ENCODE results near the gene PRPF8.

PRPF8 gene

DNA sequence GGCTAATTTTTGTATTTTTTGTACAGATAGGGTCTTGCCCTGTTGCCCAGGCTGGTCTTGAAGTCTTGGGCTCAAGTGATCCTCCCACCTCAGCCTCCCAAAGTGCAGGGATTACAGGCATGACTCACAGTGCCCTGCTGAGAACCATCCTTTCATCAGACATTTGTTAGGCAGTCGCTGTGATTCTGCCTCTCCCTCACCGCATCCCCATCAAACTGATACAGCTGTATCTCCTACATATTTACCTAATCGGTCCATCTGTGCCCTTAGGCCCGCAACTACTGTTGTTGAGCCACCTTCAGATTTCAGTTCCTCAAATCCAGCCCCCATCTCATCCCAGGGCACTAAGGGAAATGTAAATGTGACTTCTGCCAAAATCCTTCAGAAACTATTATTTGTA, 54.0 kb downstream of the PRPF8 start:
- H3K36me3 ChIP-seq (ENCODE audit: insufficient read depth, insufficient read length, low read length): no peaks in the 10 kb centered on the region
- H3K27me3 ChIP-seq (ENCODE audit: insufficient read depth, insufficient read length): peaks cover 5% of the 10 kb centered on the region
- DNase-seq (ENCODE audit: low read depth, low spot score): no peak
- no peaks in the 10 kb centered on the region for H3K9me3 ChIP-seq (ENCODE audit: insufficient read depth, low read length)
- no peak overlapping the region for H3K9ac ChIP-seq (ENCODE audit: insufficient read length, low read depth)
- peaks cover 17% of the 10 kb centered on the region for H3K4me1 ChIP-seq (ENCODE audit: insufficient read depth, insufficient read length)
- H3K4me3 ChIP-seq (ENCODE audit: insufficient read length, low read depth): no peak overlapping the region
- TF ChIP-seq YY1 (IDR thresholded peaks at IDR 0.05; ENCODE audit: insufficient read depth, insufficient read length): no peak
- no peak for TF ChIP-seq ZNF274 (IDR thresholded peaks at IDR 0.05; ENCODE audit: low read depth, low read length)
- no peak for TF ChIP-seq SUZ12 (IDR thresholded peaks at IDR 0.05; ENCODE audit: extremely low read depth, insufficient read depth, insufficient read length)

GRCh38 chr17:1629504-1630310, 55.0 kb downstream of the PRPF8 start:
- DNase-seq (ENCODE audit: low read depth, low spot score): no peak
- Histone ChIP-seq H3K9me3 (ENCODE audit: insufficient read depth, low read length) (no peaks in the 10 kb centered on the region), H3K9ac (ENCODE audit: insufficient read length, low read depth) (peak overlapping the region; percentile 79), H3K36me3 (ENCODE audit: insufficient read depth, insufficient read length, low read length) (peaks cover 3% of the 10 kb centered on the region), H3K27me3 (ENCODE audit: insufficient read depth, insufficient read length) (peaks cover 5% of the 10 kb centered on the region), H3K4me1 (ENCODE audit: insufficient read depth, insufficient read length) (peaks cover 22% of the 10 kb centered on the region), H3K4me3 (ENCODE audit: insufficient read length, low read depth) (peak overlapping the region; percentile 57)
- TF ChIP-seq SUZ12 (IDR thresholded peaks at IDR 0.05; ENCODE audit: extremely low read depth, insufficient read depth, insufficient read length) (no peak), YY1 (IDR thresholded peaks at IDR 0.05; ENCODE audit: insufficient read depth, insufficient read length) (no peak), ZNF274 (IDR thresholded peaks at IDR 0.05; ENCODE audit: low read depth, low read length) (no peak)

DNA sequence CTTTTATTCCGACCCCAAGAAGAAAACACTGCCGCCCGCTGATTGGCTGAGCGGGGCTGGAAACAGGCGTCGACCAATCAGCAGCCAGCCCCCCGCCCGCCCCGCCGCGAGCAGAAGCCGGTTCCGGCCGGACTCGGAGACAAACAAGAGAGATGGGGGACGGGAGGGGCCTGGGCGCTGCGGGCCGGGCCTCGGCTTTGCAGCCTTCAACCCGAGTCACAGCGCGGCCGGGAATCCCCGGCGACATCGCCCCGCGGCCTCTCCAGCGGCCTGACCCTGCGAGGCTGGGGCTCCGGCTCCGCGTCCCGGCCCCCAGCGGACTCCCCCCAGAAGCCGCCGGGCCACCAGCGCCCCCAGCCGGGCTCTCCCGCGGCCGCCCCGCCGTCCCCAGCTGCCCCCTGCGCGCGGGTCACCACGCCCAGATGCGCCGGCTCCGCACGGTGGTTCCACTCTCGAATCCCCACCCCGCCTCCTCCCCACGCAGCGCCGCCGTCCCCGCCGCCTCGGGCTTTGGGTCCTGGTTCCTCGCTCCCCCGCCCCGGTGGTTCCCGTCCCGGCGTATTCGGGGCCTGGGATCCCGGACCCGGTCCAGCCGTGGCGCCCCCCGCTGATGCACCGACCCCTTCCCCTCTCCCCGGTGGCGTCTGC, 55.7 kb downstream of the PRPF8 start:
- H3K4me1 ChIP-seq (ENCODE audit: insufficient read depth, insufficient read length): peaks cover 22% of the 10 kb centered on the region
- peak overlapping the region; percentile 57 for H3K4me3 ChIP-seq (ENCODE audit: insufficient read length, low read depth)
- H3K9ac ChIP-seq (ENCODE audit: insufficient read length, low read depth): peak overlapping the region; percentile 79
- DNase-seq (ENCODE audit: low read depth, low spot score): peak; percentile 86
- peaks cover 5% of the 10 kb centered on the region for H3K27me3 ChIP-seq (ENCODE audit: insufficient read depth, insufficient read length)
- no peaks in the 10 kb centered on the region for H3K9me3 ChIP-seq (ENCODE audit: insufficient read depth, low read length)
- peaks cover 3% of the 10 kb centered on the region for H3K36me3 ChIP-seq (ENCODE audit: insufficient read depth, insufficient read length, low read length)
- no peak for TF ChIP-seq SUZ12 (IDR thresholded peaks at IDR 0.05; ENCODE audit: extremely low read depth, insufficient read depth, insufficient read length)
- TF ChIP-seq YY1 (IDR thresholded peaks at IDR 0.05; ENCODE audit: insufficient read depth, insufficient read length): no peak
- no peak for TF ChIP-seq ZNF274 (IDR thresholded peaks at IDR 0.05; ENCODE audit: low read depth, low read length)

GRCh38 chr17:1627982-1628855, 56.4 kb downstream of the PRPF8 start, which contains the start of gene SLC43A2:
SLC43A2 (minus strand) TSS chr17:1628834; CDS start chr17:1627874, 960 bp downstream.
- H3K4me1 ChIP-seq (ENCODE audit: insufficient read depth, insufficient read length): peaks cover 22% of the 10 kb centered on the region
- H3K9ac ChIP-seq (ENCODE audit: insufficient read length, low read depth): peak within 1 kb of the TSS; percentile 79
- TF ChIP-seq YY1 (IDR thresholded peaks at IDR 0.05; ENCODE audit: insufficient read depth, insufficient read length) (no peak), SUZ12 (IDR thresholded peaks at IDR 0.05; ENCODE audit: extremely low read depth, insufficient read depth, insufficient read length) (no peak), ZNF274 (IDR thresholded peaks at IDR 0.05; ENCODE audit: low read depth, low read length) (no peak)
- peaks cover 3% of the 10 kb centered on the region for H3K36me3 ChIP-seq (ENCODE audit: insufficient read depth, insufficient read length, low read length)
- H3K27me3 ChIP-seq (ENCODE audit: insufficient read depth, insufficient read length): peaks cover 5% of the 10 kb centered on the region
- H3K4me3 ChIP-seq (ENCODE audit: insufficient read length, low read depth): peak within 1 kb of the TSS; percentile 57
- H3K9me3 ChIP-seq (ENCODE audit: insufficient read depth, low read length): no peaks in the 10 kb centered on the region
- DNase-seq (ENCODE audit: low read depth, low spot score): peak; percentile 71

GRCh38 chr17:1627182-1627981, 57.3 kb downstream of the PRPF8 start:
- Histone ChIP-seq H3K4me3 (ENCODE audit: insufficient read length, low read depth) (peak overlapping the region; percentile 55), H3K27me3 (ENCODE audit: insufficient read depth, insufficient read length) (peaks cover 5% of the 10 kb centered on the region), H3K4me1 (ENCODE audit: insufficient read depth, insufficient read length) (peaks cover 22% of the 10 kb centered on the region), H3K9me3 (ENCODE audit: insufficient read depth, low read length) (no peaks in the 10 kb centered on the region), H3K36me3 (ENCODE audit: insufficient read depth, insufficient read length, low read length) (peaks cover 3% of the 10 kb centered on the region), H3K9ac (ENCODE audit: insufficient read length, low read depth) (peak overlapping the region; percentile 61)
- DNase-seq (ENCODE audit: low read depth, low spot score): no peak
- TF ChIP-seq YY1 (IDR thresholded peaks at IDR 0.05; ENCODE audit: insufficient read depth, insufficient read length) (no peak), SUZ12 (IDR thresholded peaks at IDR 0.05; ENCODE audit: extremely low read depth, insufficient read depth, insufficient read length) (no peak), ZNF274 (IDR thresholded peaks at IDR 0.05; ENCODE audit: low read depth, low read length) (no peak)

DNA sequence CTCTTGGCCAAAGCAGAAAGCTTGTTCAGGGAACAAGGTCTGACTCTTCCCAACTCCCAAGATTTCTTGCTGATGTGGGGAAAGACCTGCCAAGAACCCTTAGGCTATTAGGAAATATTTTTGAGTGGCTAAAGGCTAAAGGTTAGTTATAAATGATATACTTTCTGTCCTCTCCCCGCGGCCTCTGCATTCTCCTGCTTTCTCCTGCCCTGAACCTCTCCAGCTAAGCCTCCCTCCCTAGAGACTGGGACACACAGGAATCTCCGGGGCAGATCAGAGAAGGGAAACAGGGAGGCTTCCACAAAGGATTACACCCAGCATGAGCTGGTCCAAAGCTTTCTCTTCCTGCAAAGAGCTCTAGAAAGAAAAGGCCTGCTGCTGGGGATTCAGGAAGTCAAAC, 58.3 kb downstream of the PRPF8 start:
- TF ChIP-seq SUZ12 (IDR thresholded peaks at IDR 0.05; ENCODE audit: extremely low read depth, insufficient read depth, insufficient read length): no peak
- TF ChIP-seq YY1 (IDR thresholded peaks at IDR 0.05; ENCODE audit: insufficient read depth, insufficient read length): no peak
- no peak for TF ChIP-seq ZNF274 (IDR thresholded peaks at IDR 0.05; ENCODE audit: low read depth, low read length)
- Histone ChIP-seq H3K4me1 (ENCODE audit: insufficient read depth, insufficient read length) (peaks cover 22% of the 10 kb centered on the region), H3K4me3 (ENCODE audit: insufficient read length, low read depth) (no peak overlapping the region), H3K36me3 (ENCODE audit: insufficient read depth, insufficient read length, low read length) (peaks cover 3% of the 10 kb centered on the region), H3K9me3 (ENCODE audit: insufficient read depth, low read length) (no peaks in the 10 kb centered on the region), H3K9ac (ENCODE audit: insufficient read length, low read depth) (no peak overlapping the region), H3K27me3 (ENCODE audit: insufficient read depth, insufficient read length) (peaks cover 5% of the 10 kb centered on the region)
- no peak for DNase-seq (ENCODE audit: low read depth, low spot score)

Measured in NT2/D1 (cell line).